Prostate gland (tissue), 2 donors: ENCODE data around the gene ARHGAP19.

Experiments
- POLR2A ChIP-seq: fragments of 450-650 bp; IDR thresholded peaks from one replicate; pipeline ENCODE4 v1.6.1; 2016; ENCODE audit warnings: antibody characterized with exemption, mild to moderate bottlenecking
- POLR2AphosphoS5 ChIP-seq: sonication (generic); formaldehyde crosslinking; IDR thresholded peaks from one replicate; pipeline ENCODE4 v1.6.1; 2017; ENCODE audit warnings: antibody characterized with exemption
- TF ChIP-seq, protein P1 (sequence below), 4 experiments: fragments of 200-600 bp in 2 of 4; fragments of 450-650 bp in 2 of 4; sonication (generic) in 2 of 4; IDR thresholded peaks; 1 replicate in 3 of 4; 2 replicates in 1 of 4; pipeline ENCODE4 v1.5.1; 2016 to 2019; ENCODE audit warnings: antibody characterized with exemption in 4 of 4, mild to moderate bottlenecking in 2 of 4, moderate library complexity in 2 of 4

DNA sequence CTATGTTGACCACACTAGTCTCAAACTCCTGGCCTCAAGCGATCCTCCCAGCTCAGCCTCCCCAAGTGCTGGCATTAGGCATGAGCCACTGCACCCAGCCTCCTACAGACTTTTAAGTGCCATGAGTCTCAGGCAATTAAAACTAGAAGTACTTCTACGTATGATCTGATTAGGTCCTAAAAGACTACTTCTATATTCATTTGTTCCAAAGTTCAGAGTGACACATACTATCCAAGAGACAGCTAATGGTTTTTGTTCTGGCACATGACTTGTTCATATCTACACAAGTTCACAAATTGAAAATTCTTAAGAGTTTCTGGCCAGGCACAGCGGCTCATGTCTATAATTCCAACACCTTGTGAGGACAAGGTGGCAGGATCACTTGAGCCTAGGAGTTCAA, 11.7 kb downstream of the ARHGAP19 start:
- TF ChIP-seq POLR2AphosphoS5: no peak
- TF ChIP-seq, protein P1, sequence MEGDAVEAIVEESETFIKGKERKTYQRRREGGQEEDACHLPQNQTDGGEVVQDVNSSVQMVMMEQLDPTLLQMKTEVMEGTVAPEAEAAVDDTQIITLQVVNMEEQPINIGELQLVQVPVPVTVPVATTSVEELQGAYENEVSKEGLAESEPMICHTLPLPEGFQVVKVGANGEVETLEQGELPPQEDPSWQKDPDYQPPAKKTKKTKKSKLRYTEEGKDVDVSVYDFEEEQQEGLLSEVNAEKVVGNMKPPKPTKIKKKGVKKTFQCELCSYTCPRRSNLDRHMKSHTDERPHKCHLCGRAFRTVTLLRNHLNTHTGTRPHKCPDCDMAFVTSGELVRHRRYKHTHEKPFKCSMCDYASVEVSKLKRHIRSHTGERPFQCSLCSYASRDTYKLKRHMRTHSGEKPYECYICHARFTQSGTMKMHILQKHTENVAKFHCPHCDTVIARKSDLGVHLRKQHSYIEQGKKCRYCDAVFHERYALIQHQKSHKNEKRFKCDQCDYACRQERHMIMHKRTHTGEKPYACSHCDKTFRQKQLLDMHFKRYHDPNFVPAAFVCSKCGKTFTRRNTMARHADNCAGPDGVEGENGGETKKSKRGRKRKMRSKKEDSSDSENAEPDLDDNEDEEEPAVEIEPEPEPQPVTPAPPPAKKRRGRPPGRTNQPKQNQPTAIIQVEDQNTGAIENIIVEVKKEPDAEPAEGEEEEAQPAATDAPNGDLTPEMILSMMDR (IDR thresholded peaks at IDR 0.05): no peak
- no peak for TF ChIP-seq POLR2A
